ENCODE measurements around the gene TRO. TPM values are rescaled to one million over a fixed set of nuclear protein-coding genes. Genes with fewer than 3 reads are reported as not detected.

Gene TRO
- total and polyA plus RNA-seq, 12 donors, result 1.4 to 5.3 (median 3.2) TPM

- no peak for ATAC-seq
- DNase-seq, result no peak
- H3K9me3 ChIP-seq, result no peaks in the 10 kb centered on the region
- WGBS, 2 donors, result 92 to 100% methylated on average over 3 to 4 of the region's 4 CpGs
- H3K27me3 ChIP-seq, result no peaks in the 10 kb centered on the region
- H3K4me3 ChIP-seq, result no peak overlapping the region
- intact Hi-C loops (cut with DNase I), result no loop called here
- TF ChIP-seq CTCF (IDR thresholded peaks at IDR 0.05), result no peak
- no peaks in the 10 kb centered on the region for H3K36me3 ChIP-seq
- H3K27ac ChIP-seq, result no peak overlapping the region
- no peaks in the 10 kb centered on the region for H3K4me1 ChIP-seq
Observed at GRCh38 chrX:54935306-54935705, 14.7 kb downstream of the TRO start.

GRCh38 chrX:54937416-54937815 is 16.8 kb downstream of the TRO start:
- H3K4me1 ChIP-seq, result no peaks in the 10 kb centered on the region
- H3K9me3 ChIP-seq, result no peaks in the 10 kb centered on the region
- no peaks in the 10 kb centered on the region for H3K36me3 ChIP-seq
- intact Hi-C loops (cut with DNase I), result no loop called here
- H3K27me3 ChIP-seq, result no peaks in the 10 kb centered on the region
- no peak for ATAC-seq
- no peak overlapping the region for H3K27ac ChIP-seq
- WGBS, 2 donors, result 85 to 86% methylated on average over 4 of the region's 4 CpGs
- no peak for TF ChIP-seq CTCF (IDR thresholded peaks at IDR 0.05)
- no peak for DNase-seq
- no peak overlapping the region for H3K4me3 ChIP-seq

GRCh38 chrX:54944816-54945215 is 24.2 kb downstream of the TRO start:
- DNase-seq, result no peak
- TF ChIP-seq CTCF (IDR thresholded peaks at IDR 0.05), result no peak
- no peak for ATAC-seq
- H3K27ac ChIP-seq, result no peak overlapping the region
- H3K4me3 ChIP-seq, result no peak overlapping the region
- peaks cover 0 to 7% (median 0%) of the 10 kb centered on the region in 7 donors for H3K27me3 ChIP-seq
- no peaks in the 10 kb centered on the region for H3K36me3 ChIP-seq
- H3K4me1 ChIP-seq, result no peaks in the 10 kb centered on the region
- H3K9me3 ChIP-seq, result no peaks in the 10 kb centered on the region
- intact Hi-C loops (cut with DNase I), result no loop called here

- Histone ChIP-seq H3K27ac (no peak overlapping the region), H3K27me3 (peaks cover 0 to 7% (median 0%) of the 10 kb centered on the region in 7 donors), H3K4me3 (no peak overlapping the region), H3K4me1 (no peaks in the 10 kb centered on the region), H3K36me3 (no peaks in the 10 kb centered on the region), H3K9me3 (no peaks in the 10 kb centered on the region)
- WGBS, 2 donors, result 81 to 83% methylated on average over 6 of the region's 6 CpGs
- intact Hi-C loops (cut with DNase I), result no loop called here
- DNase-seq (no peak), ATAC-seq (no peak)
- no peak for TF ChIP-seq CTCF (IDR thresholded peaks at IDR 0.05)
Observed at GRCh38 chrX:54945224-54945623, 24.6 kb downstream of the TRO start.
